Suprapubic skin (tissue), 3 donors: Measurements from ENCODE around the gene TNS3.

Source experiments
- CTCF ChIP-seq, 2 donors: fragments of 200-600 bp in 1 of 2; fragments of 450-650 bp in 1 of 2; sonication (generic) in 1 of 2; IDR thresholded peaks; one replicate each; pipeline ENCODE4 v1.5.1; 2016 to 2019; ENCODE audit warnings: antibody characterized with exemption in 2 of 2, mild to moderate bottlenecking in 1 of 2, moderate library complexity in 1 of 2
- POLR2AphosphoS5 ChIP-seq, 3 donors: sonication (generic); formaldehyde crosslinking; IDR thresholded peaks; one replicate each; pipeline ENCODE4 v1.6.1; 2017; ENCODE audit warnings: antibody characterized with exemption in 3 of 3

GRCh38 chr7:47489624-47490023, 92.3 kb downstream of the TNS3 start:
- TF ChIP-seq CTCF (IDR thresholded peaks at IDR 0.05): no peak
- no peak for TF ChIP-seq POLR2AphosphoS5 (IDR thresholded peaks at IDR 0.05)
